ENCODE data around the gene CDC42.
"Not testable (repeated sequence)": the region's sequence is repeated elsewhere in the genome, so short reads cannot be mapped to it uniquely, and the experiment has no call there.

- not testable (repeated sequence) for TF ChIP-seq CTCF, POLR2A (IDR thresholded peaks at IDR 0.05)
Observed at GRCh38 chr1:22006736-22007135, 45.8 kb upstream of the CDC42 start.
